MCF 10A (cell line): ENCODE results near the gene APOBEC3B. TPM values are rescaled to one million over a fixed set of nuclear protein-coding genes. Genes with fewer than 3 reads are reported as not detected.
"Not testable (repeated sequence)": the region's sequence is repeated elsewhere in the genome, so short reads cannot be mapped to it uniquely, and the experiment has no call there.

Source experiments
- BruUV-seq: library from RNA; stranded (reverse); fragments of 400-500 nt; replicated peaks from 2 replicates; lab custom pipeline; 2021; lab: Mats Ljungman, UMichigan
- CTCF ChIA-PET: fragments of 300-600 bp; sonication (Branson Sonifier 250); formaldehyde crosslinking; extraction: SDS; loops from one replicate; lab custom pipeline; 2021; ENCODE audit warnings: antibody characterized with exemption, inconsistent platforms; lab: Yijun Ruan, JAX
- POLR2A ChIA-PET: fragments of 300-600, 350-650 bp; sonication (Branson Sonifier 250); formaldehyde crosslinking; extraction: SDS; loops from one replicate; lab custom pipeline; 2020; ENCODE audit warnings: antibody characterized with exemption, inconsistent platforms; lab: Yijun Ruan, JAX
- DNase-seq: peaks from one replicate; pipeline ENCODE4 v3.0.0-alpha.2; 2018; ENCODE audit not compliant: unreplicated experiment
- H3K27ac Mint-ChIP-seq: one replicate; pipeline ENCODE4 v1.8.0; 2022; ENCODE audit warnings: mild to moderate bottlenecking, low read depth, mixed read lengths; ENCODE audit not compliant: unreplicated experiment
- H3K27me3 Mint-ChIP-seq: one replicate; pipeline ENCODE4 v1.8.0; 2022; ENCODE audit warnings: mixed read lengths; ENCODE audit not compliant: insufficient read depth, unreplicated experiment
- H3K36me3 Mint-ChIP-seq: one replicate; pipeline ENCODE4 v1.8.0; 2022; ENCODE audit warnings: mild to moderate bottlenecking, moderate library complexity, mixed read lengths; ENCODE audit not compliant: insufficient read depth, unreplicated experiment
- H3K4me1 Mint-ChIP-seq: one replicate; pipeline ENCODE4 v1.8.0; 2022; ENCODE audit warnings: mixed read lengths; ENCODE audit not compliant: insufficient read depth, unreplicated experiment
- H3K4me3 Mint-ChIP-seq: one replicate; pipeline ENCODE4 v1.8.0; 2022; ENCODE audit warnings: mild to moderate bottlenecking, moderate library complexity, mixed read lengths; ENCODE audit not compliant: unreplicated experiment
- H3K9me3 Mint-ChIP-seq: one replicate; pipeline ENCODE4 v1.8.0; 2022; ENCODE audit warnings: mixed read lengths; ENCODE audit not compliant: unreplicated experiment
- intact Hi-C: fragments of 100-400 bp; cut with micrococcal nuclease; formaldehyde crosslinking; loops from 2 replicates; pipeline ENCODE4 v1.14.1; 2022
- total RNA-seq: library from RNA; stranded (reverse); gene quantifications from 2 replicates; pipeline ENCODE4 v1.2.3, GENCODE V29; 2022
- TF ChIP-seq, protein P1 (sequence below): fragments of 200-600 bp; IDR thresholded peaks from one replicate; pipeline ENCODE4 v1.8.0; 2022; ENCODE audit warnings: antibody characterized with exemption, mild to moderate bottlenecking; ENCODE audit not compliant: unreplicated experiment

Gene APOBEC3B
- total RNA-seq, 1 experiment from 2014 or later: 1.1 TPM

DNA sequence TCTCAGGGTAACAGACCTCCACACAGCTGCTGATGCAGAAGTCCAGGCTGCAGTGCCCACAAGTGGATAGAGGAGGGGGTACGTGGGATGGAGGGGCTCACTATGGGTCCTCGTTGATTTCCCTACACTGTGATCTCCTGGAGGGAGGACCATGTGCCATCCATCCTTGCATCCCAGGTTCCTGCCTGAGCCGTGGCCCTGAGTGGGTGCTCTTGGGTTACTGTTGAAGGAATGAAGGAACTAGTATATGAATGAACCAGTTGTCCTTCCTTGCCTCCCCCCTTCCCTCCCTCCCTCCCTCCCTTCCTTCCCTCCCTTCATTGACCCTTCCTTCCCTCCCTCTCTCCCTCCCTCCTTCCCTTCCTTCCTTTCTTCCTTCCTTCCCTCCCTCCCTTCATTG is 15.4 kb downstream of the APOBEC3B start:
- no peak for DNase-seq
- H3K4me3 Mint-ChIP-seq: no peak overlapping the region
- H3K9me3 Mint-ChIP-seq: peaks cover 7% of the 10 kb centered on the region
- H3K4me1 Mint-ChIP-seq: no peaks in the 10 kb centered on the region
- peaks cover 54% of the 10 kb centered on the region for H3K27me3 Mint-ChIP-seq
- ChIA-PET CTCF (interaction anchor here (0.7 kb wide), 2 partner anchors 126 to 319 kb away, joined by 3 read pairs; no protein-coding TSS in a partner anchor), POLR2A (no interaction called here)
- no peak overlapping the region for H3K27ac Mint-ChIP-seq
- no peaks in the 10 kb centered on the region for H3K36me3 Mint-ChIP-seq
- intact Hi-C loops: no loop called here
- TF ChIP-seq, protein P1, sequence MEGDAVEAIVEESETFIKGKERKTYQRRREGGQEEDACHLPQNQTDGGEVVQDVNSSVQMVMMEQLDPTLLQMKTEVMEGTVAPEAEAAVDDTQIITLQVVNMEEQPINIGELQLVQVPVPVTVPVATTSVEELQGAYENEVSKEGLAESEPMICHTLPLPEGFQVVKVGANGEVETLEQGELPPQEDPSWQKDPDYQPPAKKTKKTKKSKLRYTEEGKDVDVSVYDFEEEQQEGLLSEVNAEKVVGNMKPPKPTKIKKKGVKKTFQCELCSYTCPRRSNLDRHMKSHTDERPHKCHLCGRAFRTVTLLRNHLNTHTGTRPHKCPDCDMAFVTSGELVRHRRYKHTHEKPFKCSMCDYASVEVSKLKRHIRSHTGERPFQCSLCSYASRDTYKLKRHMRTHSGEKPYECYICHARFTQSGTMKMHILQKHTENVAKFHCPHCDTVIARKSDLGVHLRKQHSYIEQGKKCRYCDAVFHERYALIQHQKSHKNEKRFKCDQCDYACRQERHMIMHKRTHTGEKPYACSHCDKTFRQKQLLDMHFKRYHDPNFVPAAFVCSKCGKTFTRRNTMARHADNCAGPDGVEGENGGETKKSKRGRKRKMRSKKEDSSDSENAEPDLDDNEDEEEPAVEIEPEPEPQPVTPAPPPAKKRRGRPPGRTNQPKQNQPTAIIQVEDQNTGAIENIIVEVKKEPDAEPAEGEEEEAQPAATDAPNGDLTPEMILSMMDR: no peak
- no TSS peak for BruUV-seq

DNA sequence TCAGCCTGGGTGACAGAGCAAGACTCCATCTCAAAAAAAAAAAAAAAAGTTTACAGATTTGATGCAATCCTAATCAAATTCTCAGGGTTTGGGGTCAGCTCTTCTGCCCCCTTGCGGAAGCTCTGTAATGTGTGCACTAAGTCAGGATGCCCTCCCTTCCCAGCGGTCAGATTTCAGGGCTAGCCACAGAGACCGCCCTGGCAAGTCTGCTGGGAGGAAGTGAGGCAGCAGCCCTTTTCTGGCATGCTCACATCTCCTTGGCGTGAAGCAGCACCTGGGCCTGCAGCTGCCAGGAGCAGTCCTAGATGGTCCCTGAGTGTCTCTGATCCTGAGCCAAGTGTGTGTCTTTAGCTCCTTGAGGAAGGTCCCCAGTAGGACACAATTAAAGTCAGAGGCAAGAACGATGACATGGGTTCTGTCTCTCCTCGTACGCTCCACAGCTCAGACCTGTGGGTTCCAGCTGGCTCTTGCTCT is 21.1 kb downstream of the APOBEC3B start:
- ChIA-PET POLR2A (interaction anchor here (0.6 to 1.7 kb wide), 5 partner anchors 12 to 317 kb away, joined by 3 to 6 read pairs (median 3); partner anchors contain the start of genes APOBEC3C and RPL3), CTCF (interaction anchor here (0.7 to 5.8 kb wide), 16 partner anchors 10 to 1883 kb away, joined by 3 to 65 read pairs (median 4); partner anchors contain the start of gene CBX6)
- no TSS peak for BruUV-seq
- Mint-ChIP-seq H3K4me3 (no peak overlapping the region), H3K27me3 (peaks cover 20% of the 10 kb centered on the region), H3K27ac (no peak overlapping the region), H3K36me3 (no peaks in the 10 kb centered on the region), H3K4me1 (no peaks in the 10 kb centered on the region), H3K9me3 (peaks cover 3% of the 10 kb centered on the region)
- peak; percentile 87 for DNase-seq
- TF ChIP-seq, protein P1: peak; percentile 66
- intact Hi-C loops: loop anchor here (1.0 kb wide), 3 partner anchors 30 to 234 kb away; no protein-coding TSS in a partner anchor

DNA sequence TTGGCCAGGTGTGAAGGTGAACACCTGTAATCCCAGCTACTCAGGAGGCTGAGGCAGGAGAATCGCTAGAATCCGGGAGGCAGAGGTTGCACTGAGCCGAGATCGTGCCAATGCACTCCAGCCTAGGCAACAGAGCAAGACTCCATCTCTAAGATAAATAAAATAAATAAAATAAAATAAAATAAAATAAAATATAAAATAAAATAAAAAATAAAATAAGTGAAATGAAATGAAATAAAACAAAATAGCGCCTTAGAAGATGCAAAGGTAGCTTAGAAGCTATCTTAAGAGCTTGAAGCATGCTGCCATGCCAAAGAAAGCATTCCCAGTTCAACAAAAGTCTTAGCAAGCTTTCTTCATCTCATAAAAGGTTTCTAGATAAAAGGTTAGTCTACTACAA is 25.0 kb downstream of the APOBEC3B start:
- no TSS peak for BruUV-seq
- Mint-ChIP-seq H3K4me3 (no peak overlapping the region), H3K4me1 (no peaks in the 10 kb centered on the region), H3K36me3 (no peaks in the 10 kb centered on the region), H3K9me3 (no peaks in the 10 kb centered on the region), H3K27me3 (no peaks in the 10 kb centered on the region), H3K27ac (no peak overlapping the region)
- ChIA-PET POLR2A (interaction anchor here (1.0 kb wide), 1 partner anchor 22 kb away, joined by 5 read pairs; no protein-coding TSS in a partner anchor), CTCF (interaction anchor here (0.7 to 5.8 kb wide), 6 partner anchors 9 to 137 kb away, joined by 3 to 65 read pairs (median 4); partner anchors contain the start of gene CBX6)
- DNase-seq: no peak
- TF ChIP-seq, protein P1: no peak
- intact Hi-C loops: loop anchor here (1.0 to 5.0 kb wide), 2 partner anchors 115 to 310 kb away; partner anchors contain the start of gene RPL3

DNA sequence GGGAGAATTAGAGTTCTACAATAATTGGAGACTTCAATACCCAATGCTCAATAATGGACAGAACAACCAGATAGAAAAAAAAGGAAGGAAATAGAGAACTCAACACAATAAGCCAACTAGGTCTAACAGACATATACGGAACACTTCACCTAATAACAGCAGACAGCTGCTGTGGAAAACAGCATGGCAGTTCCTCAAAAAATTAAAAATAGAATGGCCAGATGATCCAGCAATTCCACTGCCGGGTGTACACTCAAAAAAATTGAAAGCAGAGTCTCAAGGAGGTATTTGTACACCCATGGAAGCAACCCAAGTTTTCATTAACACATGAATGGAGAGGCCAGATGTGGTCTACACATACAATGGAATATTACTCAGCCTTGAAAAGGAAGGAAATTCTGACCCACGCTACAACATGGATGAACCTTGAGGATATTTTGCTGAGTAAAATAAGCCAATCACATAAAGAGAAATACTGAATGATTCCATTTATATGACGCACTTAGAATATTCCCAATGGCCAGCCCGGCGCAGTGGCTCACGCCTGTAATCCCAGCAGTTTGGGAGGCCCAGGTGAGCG is 26.2 kb downstream of the APOBEC3B start:
- intact Hi-C loops: loop anchor here (5.0 kb wide), 1 partner anchor 309 kb away; the partner anchor contains the start of gene RPL3
- DNase-seq, BruUV-seq, H3K9me3 Mint-ChIP-seq, H3K36me3 Mint-ChIP-seq, H3K4me3 Mint-ChIP-seq, H3K4me1 Mint-ChIP-seq, H3K27ac Mint-ChIP-seq, POLR2A ChIA-PET, H3K27me3 Mint-ChIP-seq: not testable (repeated sequence)
- CTCF ChIA-PET: interaction anchor here (1.0 to 5.8 kb wide), 2 partner anchors 137 to 138 kb away, joined by 4 to 65 read pairs; partner anchors contain the start of gene CBX6
